Measurements from ENCODE around the gene CDH12.
"Not testable (repeated sequence)": the region's sequence is repeated elsewhere in the genome, so short reads cannot be mapped to it uniquely, and the experiment has no call there.

Gene CDH12

GRCh38 chr5:22650511-22650910, 202.6 kb downstream of the CDH12 start:
- DNase-seq (ENCODE audit: low read depth in 2 of 2) = no peak

DNA sequence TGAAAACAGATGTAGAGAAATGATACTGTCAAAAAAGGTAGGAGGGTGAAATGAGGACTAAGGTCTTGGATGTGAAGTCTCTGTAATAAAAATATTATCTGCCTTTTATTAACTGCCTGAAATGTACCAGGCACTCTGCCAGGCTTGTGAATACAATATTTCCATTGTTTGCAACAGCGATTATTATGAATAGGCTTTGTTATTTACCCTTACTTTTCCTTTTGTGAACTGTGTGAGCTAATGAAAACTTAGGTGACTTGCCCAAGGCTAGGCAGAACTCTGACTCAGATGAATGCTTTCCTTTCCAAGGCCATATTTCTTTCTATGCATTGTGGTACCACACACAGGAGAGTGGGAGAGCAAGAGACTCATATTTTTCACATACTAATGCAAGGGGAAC, 204.1 kb downstream of the CDH12 start:
- no peak for DNase-seq (ENCODE audit: low read depth in 2 of 2)

DNA sequence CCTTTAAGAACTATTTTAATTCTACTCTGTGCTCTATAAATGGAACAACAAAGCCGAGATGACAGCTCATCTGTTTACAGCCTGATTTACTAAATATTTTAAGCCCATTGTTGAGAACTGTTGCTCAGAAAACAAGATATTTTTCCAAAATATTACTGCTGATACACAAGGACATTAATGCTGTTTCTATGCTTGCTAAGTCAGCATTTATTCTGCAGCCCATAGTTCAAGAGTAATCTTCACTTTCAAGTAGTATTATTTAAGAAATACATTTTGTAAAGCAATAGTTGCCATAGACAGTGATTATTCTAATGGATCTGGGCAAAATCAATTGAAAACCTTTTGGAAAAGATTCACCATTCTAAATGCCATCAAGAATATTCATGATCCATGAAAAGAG, 208.3 kb downstream of the CDH12 start:
- DNase-seq (ENCODE audit: low read depth in 2 of 2) = no peak

- DNase-seq (ENCODE audit: low read depth in 2 of 2) = no peak
These were observed 209.8 kb downstream of the CDH12 start for GRCh38 chr5:22643356-22643755.

DNA sequence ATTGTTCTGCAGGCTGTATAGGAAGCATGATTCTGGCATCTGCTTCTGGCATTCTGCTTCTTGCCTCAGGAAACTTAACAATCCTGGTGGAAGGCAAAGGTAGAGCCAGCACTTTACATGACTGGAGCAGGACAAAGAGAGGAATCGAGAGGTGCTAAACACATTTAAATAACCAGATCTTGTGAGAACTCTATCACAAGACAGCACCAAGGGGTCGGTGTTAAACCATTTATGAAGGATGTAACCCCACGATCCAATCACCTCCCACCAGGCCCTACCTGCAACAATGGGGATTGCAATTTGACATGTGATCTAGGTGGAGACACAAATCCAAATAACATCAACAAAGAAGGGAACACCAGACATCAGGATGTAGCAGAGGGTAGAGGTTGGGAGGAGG, 221.5 kb downstream of the CDH12 start:
- no peak for DNase-seq (ENCODE audit: low read depth in 2 of 2)

- DNase-seq (ENCODE audit: low read depth in 2 of 2) = no peak
These were observed 226.1 kb downstream of the CDH12 start for GRCh38 chr5:22627029-22627428.

GRCh38 chr5:22625451-22625850, 227.7 kb downstream of the CDH12 start:
- no peak for DNase-seq (ENCODE audit: low read depth in 2 of 2)

DNA sequence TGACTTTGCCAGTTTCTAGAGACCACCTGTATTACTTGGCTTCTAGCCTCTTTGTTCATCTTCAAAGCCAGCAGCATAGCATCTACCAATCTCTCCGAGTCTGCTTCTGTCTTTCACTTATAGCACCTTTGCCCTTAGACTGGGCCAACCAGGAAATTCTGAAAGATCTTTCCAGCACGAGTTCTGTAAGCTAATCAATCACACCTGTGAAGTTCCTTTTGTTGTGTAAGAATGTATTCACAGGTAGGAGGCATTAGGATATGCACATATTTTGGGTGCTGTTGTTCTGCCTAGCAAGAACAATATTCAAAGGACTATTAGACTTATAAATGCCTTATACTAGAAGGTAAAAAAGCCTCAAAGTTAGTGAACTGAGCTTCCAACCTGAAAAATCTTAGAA, 232.1 kb downstream of the CDH12 start:
- no peak for DNase-seq (ENCODE audit: low read depth in 2 of 2)

GRCh38 chr5:22615964-22616363, 237.2 kb downstream of the CDH12 start:
- no peak for DNase-seq (ENCODE audit: low read depth in 2 of 2)

DNA sequence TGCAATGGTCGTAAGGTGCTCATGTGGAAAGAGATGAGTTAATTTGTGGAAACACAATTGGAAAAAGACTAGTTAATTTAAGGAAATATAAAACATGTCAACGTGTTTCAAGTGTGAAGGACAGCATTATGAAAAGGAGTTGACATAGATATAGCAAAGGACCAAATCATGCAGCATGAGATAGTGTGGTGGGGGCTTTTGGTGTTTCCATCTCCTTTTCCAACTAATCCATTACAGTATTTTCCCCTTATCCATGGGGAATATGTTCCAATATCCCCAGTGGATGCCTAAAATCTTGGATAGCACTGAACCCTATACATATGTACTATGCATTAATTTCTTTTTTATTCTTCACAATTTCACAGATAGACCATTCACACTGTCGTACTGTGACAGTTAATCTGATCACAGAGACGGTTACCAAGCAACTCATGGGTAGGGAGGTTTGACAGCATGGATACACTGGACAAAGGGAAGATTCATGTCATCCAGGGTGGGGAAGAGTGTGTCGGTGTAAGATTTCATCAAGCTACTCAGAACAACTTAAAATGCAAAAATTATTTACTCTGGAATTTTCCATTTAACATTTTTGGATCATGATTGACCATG, 238.6 kb downstream of the CDH12 start:
- DNase-seq (ENCODE audit: low read depth in 2 of 2) = no peak

DNA sequence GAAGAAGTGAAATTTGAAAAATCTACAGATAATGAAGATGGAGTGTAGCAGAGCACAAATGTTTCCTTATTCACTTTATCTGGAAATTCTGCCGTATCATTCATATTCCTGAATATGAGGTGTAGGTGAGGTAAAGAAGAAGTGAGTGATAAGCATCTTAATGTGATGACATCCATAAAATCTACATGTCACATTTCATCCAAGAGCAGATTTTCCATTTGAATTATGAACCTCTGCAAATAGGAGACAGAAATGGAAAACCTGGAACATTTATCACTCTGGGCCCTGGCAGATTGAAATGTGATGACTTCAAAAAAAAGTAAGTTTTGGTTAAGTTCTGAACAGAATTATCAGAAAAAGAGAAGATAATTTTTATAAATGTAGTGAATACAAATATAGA, 240.2 kb downstream of the CDH12 start:
- no peak for DNase-seq (ENCODE audit: low read depth in 2 of 2)

DNA sequence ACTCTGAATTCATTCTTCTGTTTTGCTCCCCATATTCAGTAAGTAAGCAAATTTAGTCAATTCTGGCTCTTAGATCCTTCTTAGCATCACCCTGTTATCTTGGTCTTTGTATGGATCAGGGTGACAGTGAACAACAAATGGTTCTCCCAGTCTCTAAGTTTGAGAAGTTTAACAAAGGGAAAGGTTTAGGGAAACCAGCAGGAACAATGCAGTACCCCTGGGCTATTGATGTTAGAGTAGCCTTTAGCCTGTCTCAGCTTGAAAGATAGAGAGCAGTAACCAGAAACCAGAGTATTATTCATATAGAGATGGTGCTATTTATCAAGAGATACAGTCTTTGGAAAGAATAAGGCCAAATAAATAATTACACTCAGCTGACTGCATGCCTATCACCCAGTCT, 241.8 kb downstream of the CDH12 start:
- no peak for DNase-seq (ENCODE audit: low read depth in 2 of 2)

- DNase-seq (ENCODE audit: low read depth in 2 of 2) = not testable (repeated sequence)
These were observed 245.6 kb downstream of the CDH12 start for GRCh38 chr5:22607498-22607897.

DNA sequence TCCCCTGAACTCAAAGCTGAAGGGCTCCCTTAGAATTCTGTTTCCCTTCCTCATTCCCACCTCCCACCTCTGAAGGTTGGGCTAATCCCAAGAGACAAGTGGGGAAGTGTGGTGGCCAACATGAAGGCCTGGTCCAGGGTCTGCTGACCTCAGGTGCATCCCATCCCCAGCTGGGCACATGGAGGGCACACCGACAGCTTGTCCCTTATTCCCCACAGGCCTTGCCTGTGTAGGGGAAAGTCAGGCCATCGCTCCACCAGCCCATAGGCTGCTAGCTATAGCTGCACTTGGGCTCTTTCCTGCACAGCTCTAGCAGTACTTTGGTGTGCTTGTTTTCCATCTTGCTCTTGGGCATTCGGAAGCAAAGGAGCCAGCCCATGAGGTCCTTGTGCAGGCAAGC, 247.7 kb downstream of the CDH12 start:
- no peak for DNase-seq (ENCODE audit: low read depth in 2 of 2)

GRCh38 chr5:22604711-22605110, 248.4 kb downstream of the CDH12 start:
- DNase-seq (ENCODE audit: low read depth in 2 of 2) = no peak

DNA sequence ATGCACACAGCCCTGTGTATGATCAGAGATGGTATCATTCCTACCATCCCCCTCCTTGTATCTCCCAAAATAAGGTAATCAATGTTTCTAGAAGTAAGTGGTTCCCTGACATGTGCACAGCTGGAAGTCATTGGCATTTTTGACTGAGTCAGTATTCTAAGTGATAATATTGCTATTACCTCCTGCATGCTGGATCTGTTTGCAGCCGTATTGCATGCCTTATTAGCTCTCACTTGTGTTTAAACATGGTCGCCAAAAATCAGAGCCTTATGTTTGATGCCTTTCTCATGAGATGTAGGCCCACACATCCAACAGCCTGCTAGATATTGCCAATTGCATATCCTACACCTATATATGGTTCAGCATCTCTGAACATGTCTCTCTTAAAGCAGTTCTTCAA, 254.3 kb downstream of the CDH12 start:
- no peak for DNase-seq (ENCODE audit: low read depth in 2 of 2)

DNA sequence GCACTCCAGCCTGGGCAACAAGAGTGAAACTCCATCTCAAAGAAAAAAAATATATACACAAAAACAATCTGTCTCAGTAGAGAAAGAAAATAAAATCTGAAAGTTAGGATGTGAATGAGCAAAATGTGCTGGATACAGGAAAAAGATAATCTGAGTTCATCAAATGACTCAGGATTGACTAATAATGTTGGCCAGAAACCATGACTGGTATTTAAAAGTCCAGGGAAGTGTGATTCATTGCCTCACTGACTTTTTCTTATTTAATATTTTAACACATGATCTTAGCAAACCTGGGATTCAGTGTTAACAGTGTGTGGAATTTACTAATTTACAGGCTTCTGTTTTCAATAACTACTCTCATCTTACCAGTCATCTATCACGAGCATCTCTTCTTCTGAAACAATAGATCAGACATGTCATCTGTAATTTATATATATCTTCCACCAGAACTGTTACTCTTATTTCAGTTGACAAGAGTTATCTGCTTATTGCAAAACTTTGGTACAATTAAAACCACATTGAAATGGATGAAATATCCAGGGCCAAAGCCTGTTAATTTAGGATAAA, 256.7 kb downstream of the CDH12 start:
- DNase-seq (ENCODE audit: low read depth in 2 of 2) = no peak

GRCh38 chr5:22594491-22594890, 258.7 kb downstream of the CDH12 start:
- no peak for DNase-seq (ENCODE audit: low read depth in 2 of 2)

- DNase-seq (ENCODE audit: low read depth in 2 of 2) = no peak
These were observed 259.6 kb downstream of the CDH12 start for GRCh38 chr5:22593592-22593991.

GRCh38 chr5:22591461-22591860, 261.7 kb downstream of the CDH12 start:
- no peak for DNase-seq (ENCODE audit: low read depth in 2 of 2)

GRCh38 chr5:22590677-22591268, 262.4 kb downstream of the CDH12 start:
- no peak for DNase-seq (ENCODE audit: low read depth in 2 of 2)

GRCh38 chr5:22577711-22578110, 275.4 kb downstream of the CDH12 start:
- no peak for DNase-seq (ENCODE audit: low read depth in 2 of 2)

DNA sequence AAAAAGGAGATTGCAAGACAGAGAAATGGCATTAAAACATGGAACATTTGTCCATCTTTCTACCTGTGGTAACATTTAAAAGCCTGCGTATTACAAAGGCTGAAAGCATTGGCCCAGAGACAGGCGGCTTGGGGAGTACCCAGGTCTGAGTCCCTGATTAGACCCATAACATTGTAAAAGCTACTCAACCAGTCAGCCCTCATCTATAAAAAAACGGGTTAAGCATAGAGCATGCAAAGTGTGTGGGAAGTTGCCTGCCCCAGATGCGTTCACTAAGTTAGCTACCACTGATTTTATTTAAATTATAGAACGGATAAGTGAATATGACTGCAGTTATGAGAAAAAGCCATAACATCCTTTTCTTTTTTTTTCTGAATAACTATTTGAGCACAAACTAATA, 276.1 kb downstream of the CDH12 start:
- DNase-seq (ENCODE audit: low read depth in 2 of 2) = no peak

GRCh38 chr5:22572941-22573340, 280.2 kb downstream of the CDH12 start:
- no peak for DNase-seq (ENCODE audit: low read depth in 2 of 2)
